ENCODE measurements around the gene APOBEC3A. TPM values are rescaled to one million over a fixed set of nuclear protein-coding genes. Genes with fewer than 3 reads are reported as not detected.
A peak's percentile ranks its signal among the peaks of the same experiment; 100 is the strongest.

Gene APOBEC3A
- total RNA-seq, 2 experiments from 2014 or later, result not detected

GRCh38 chr22:38950527-38951295 is 6.7 kb upstream of the APOBEC3A start:
- POLR2A ChIA-PET, result interaction anchor here (0.6 to 3.3 kb wide), 3 partner anchors 9 to 79 kb away, joined by 3 to 14 read pairs (median 3); no protein-coding TSS in a partner anchor
- Mint-ChIP-seq H3K4me1 (ENCODE audit: low read depth) (peaks cover 30% of the 10 kb centered on the region), H3K27me3 (peaks cover 22% of the 10 kb centered on the region), H3K27ac (no peak overlapping the region), H3K36me3 (ENCODE audit: low read depth) (no peaks in the 10 kb centered on the region), H3K4me3 (no peak overlapping the region), H3K9me3 (no peaks in the 10 kb centered on the region)
- ATAC-seq (no peak), DNase-seq (no peak)
- TF ChIP-seq, protein P1, sequence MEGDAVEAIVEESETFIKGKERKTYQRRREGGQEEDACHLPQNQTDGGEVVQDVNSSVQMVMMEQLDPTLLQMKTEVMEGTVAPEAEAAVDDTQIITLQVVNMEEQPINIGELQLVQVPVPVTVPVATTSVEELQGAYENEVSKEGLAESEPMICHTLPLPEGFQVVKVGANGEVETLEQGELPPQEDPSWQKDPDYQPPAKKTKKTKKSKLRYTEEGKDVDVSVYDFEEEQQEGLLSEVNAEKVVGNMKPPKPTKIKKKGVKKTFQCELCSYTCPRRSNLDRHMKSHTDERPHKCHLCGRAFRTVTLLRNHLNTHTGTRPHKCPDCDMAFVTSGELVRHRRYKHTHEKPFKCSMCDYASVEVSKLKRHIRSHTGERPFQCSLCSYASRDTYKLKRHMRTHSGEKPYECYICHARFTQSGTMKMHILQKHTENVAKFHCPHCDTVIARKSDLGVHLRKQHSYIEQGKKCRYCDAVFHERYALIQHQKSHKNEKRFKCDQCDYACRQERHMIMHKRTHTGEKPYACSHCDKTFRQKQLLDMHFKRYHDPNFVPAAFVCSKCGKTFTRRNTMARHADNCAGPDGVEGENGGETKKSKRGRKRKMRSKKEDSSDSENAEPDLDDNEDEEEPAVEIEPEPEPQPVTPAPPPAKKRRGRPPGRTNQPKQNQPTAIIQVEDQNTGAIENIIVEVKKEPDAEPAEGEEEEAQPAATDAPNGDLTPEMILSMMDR (IDR thresholded peaks at IDR 0.05), result no peak
- intact Hi-C loops (cut with micrococcal nuclease), result no loop called here
- CTCF ChIA-PET, result interaction anchor here (1.1 to 2.3 kb wide), 5 partner anchors 9 to 80 kb away, joined by 4 to 14 read pairs (median 4); partner anchors contain the start of gene APOBEC3B

DNA sequence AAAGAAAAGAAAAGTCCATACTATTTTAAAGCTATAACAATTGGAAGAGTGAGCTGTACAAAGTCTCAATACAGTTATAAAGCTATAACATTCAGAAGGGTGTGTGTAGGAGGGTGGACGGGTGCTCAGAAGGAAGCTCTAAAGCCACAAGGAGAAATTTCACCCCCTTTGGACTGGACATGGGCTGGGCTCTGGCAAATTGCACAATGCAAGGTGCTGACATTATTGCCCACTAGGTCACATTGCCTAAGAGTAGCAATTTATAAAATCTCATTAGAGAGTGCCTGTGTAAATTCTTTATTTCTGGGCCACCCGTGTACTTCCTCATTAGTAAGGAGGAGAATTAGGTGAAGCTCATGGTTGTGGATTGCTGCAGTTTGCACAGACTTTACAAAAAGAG is 5.7 kb upstream of the APOBEC3A start:
- peaks cover 16% of the 10 kb centered on the region for H3K27me3 Mint-ChIP-seq
- DNase-seq (no peak), ATAC-seq (no peak)
- intact Hi-C loops (cut with micrococcal nuclease), result no loop called here
- TF ChIP-seq, protein P1 (IDR thresholded peaks at IDR 0.05), result no peak
- H3K4me3 Mint-ChIP-seq, result no peak overlapping the region
- CTCF ChIA-PET, result interaction anchor here (0.8 to 2.3 kb wide), 6 partner anchors 8 to 81 kb away, joined by 3 to 14 read pairs (median 4); partner anchors contain the start of gene APOBEC3B
- peaks cover 32% of the 10 kb centered on the region for H3K4me1 Mint-ChIP-seq (ENCODE audit: low read depth)
- H3K36me3 Mint-ChIP-seq (ENCODE audit: low read depth), result no peaks in the 10 kb centered on the region
- POLR2A ChIA-PET, result interaction anchor here (0.7 to 3.3 kb wide), 4 partner anchors 10 to 955 kb away, joined by 3 to 14 read pairs (median 3); partner anchors contain the start of gene RPL3
- no peaks in the 10 kb centered on the region for H3K9me3 Mint-ChIP-seq
- no peak overlapping the region for H3K27ac Mint-ChIP-seq

- H3K27me3 Mint-ChIP-seq, result peaks cover 12% of the 10 kb centered on the region
- TF ChIP-seq, protein P1 (IDR thresholded peaks at IDR 0.05), result no peak
- ATAC-seq (no peak), DNase-seq (no peak)
- ChIA-PET POLR2A (interaction anchor here (1.2 to 3.9 kb wide), 3 partner anchors 9 to 367 kb away, joined by 3 to 14 read pairs (median 11); partner anchors contain the start of gene RPL3), CTCF (interaction anchor here (0.7 to 2.3 kb wide), 6 partner anchors 9 to 186 kb away, joined by 3 to 14 read pairs (median 4); no protein-coding TSS in a partner anchor)
- no peaks in the 10 kb centered on the region for H3K36me3 Mint-ChIP-seq (ENCODE audit: low read depth)
- peaks cover 31% of the 10 kb centered on the region for H3K4me1 Mint-ChIP-seq (ENCODE audit: low read depth)
- no peaks in the 10 kb centered on the region for H3K9me3 Mint-ChIP-seq
- H3K4me3 Mint-ChIP-seq, result no peak overlapping the region
- intact Hi-C loops (cut with micrococcal nuclease), result no loop called here
- peak overlapping the region; percentile 34 for H3K27ac Mint-ChIP-seq
Measured at GRCh38 chr22:38952281-38952993, 5.0 kb upstream of the APOBEC3A start.

DNA sequence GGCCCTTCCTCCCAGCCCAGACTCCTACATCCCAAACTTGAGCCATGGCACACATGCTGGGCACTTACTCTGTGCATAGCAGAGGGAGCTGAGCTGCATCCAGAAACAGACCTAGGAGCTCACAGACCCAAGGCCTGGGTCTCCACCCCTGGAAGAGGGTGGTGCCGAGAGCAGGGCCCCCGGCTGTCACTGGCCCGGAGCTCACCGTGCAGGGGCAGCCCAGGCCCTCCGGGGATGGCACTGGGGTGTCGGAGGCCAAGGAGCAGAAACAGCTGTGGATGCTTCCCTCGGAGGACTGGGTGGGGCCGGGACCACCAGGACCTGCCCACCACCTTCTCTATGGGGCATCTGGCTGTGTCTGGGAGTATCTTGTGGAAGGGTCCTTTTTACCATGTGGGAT is 4.3 kb upstream of the APOBEC3A start:
- CTCF ChIA-PET, result interaction anchor here (0.7 to 2.3 kb wide), 3 partner anchors 28 to 187 kb away, joined by 3 to 14 read pairs (median 4); partner anchors contain the start of gene APOBEC3B
- H3K4me3 Mint-ChIP-seq, result no peak overlapping the region
- POLR2A ChIA-PET, result interaction anchor here (3.3 to 3.9 kb wide), 2 partner anchors 9 to 12 kb away, joined by 11 to 14 read pairs; no protein-coding TSS in a partner anchor
- intact Hi-C loops (cut with micrococcal nuclease), result no loop called here
- TF ChIP-seq, protein P1 (IDR thresholded peaks at IDR 0.05), result no peak
- DNase-seq (no peak), ATAC-seq (no peak)
- no peaks in the 10 kb centered on the region for H3K36me3 Mint-ChIP-seq (ENCODE audit: low read depth)
- H3K27me3 Mint-ChIP-seq, result peaks cover 9% of the 10 kb centered on the region
- H3K4me1 Mint-ChIP-seq (ENCODE audit: low read depth), result peaks cover 28% of the 10 kb centered on the region
- peak overlapping the region; percentile 89 for H3K27ac Mint-ChIP-seq
- H3K9me3 Mint-ChIP-seq, result no peaks in the 10 kb centered on the region

Measured in activated CD8-positive, alpha-beta T cell treated with anti-CD3 and anti-CD28 coated beads for 36 hours (primary cell).